ENCODE measurements around the gene HIPK2. TPM values are rescaled to one million over a fixed set of nuclear protein-coding genes. Genes with fewer than 3 reads are reported as not detected.

Gene HIPK2
- total and polyA plus RNA-seq, 2 experiments from 2014 or later = 18.2 to 22.9 TPM

GRCh38 chr7:139697056-139697455 lies 80.7 kb downstream of the HIPK2 start:
- TF ChIP-seq CTCF (IDR thresholded peaks at IDR 0.05; ENCODE audit: poor library complexity) (no peak), EZH2phosphoT487 (IDR thresholded peaks at IDR 0.05; ENCODE audit: low read depth, severe bottlenecking, unreplicated experiment) (no peak), EZH2 (IDR thresholded peaks at IDR 0.05; ENCODE audit: borderline replicate concordance) (no peak)
- Histone ChIP-seq H3K4me3 (no peak overlapping the region), H4K20me1 (ENCODE audit: insufficient read depth, poor library complexity, severe bottlenecking) (peaks cover 29% of the 10 kb centered on the region), H3K36me3 (replicated peaks; ENCODE audit: insufficient read depth, low read depth) (no peaks in the 10 kb centered on the region), H3K27me3 (no peaks in the 10 kb centered on the region), H3K79me2 (peaks cover 68% of the 10 kb centered on the region), H3K4me1 (ENCODE audit: insufficient read depth) (peaks cover 3% of the 10 kb centered on the region), H3K9me3 (ENCODE audit: low read depth) (no peaks in the 10 kb centered on the region), H3K4me2 (no peak overlapping the region), H3K9me2 (replicated peaks; ENCODE audit: insufficient read depth) (no peaks in the 10 kb centered on the region), H2AFZ (no peak overlapping the region), H3K27ac (no peak overlapping the region)
- no peak for DNase-seq (ENCODE audit: low spot score)
- WGBS (ENCODE audit: low lambda C conversion rate, missing lambda C conversion rate) = 77% methylated on average over 10 of the region's 10 CpGs

GRCh38 chr7:139696552-139696951 lies 81.2 kb downstream of the HIPK2 start:
- peaks cover 29% of the 10 kb centered on the region for H4K20me1 ChIP-seq (ENCODE audit: insufficient read depth, poor library complexity, severe bottlenecking)

GRCh38 chr7:139695588-139695987 lies 82.2 kb downstream of the HIPK2 start:
- Histone ChIP-seq H3K4me3 (no peak overlapping the region), H3K4me2 (no peak overlapping the region), H3K27ac (no peak overlapping the region), H4K20me1 (ENCODE audit: insufficient read depth, poor library complexity, severe bottlenecking) (peaks cover 31% of the 10 kb centered on the region), H3K36me3 (replicated peaks; ENCODE audit: insufficient read depth, low read depth) (no peaks in the 10 kb centered on the region), H3K79me2 (peaks cover 71% of the 10 kb centered on the region), H3K4me1 (ENCODE audit: insufficient read depth) (peaks cover 8% of the 10 kb centered on the region), H2AFZ (no peak overlapping the region), H3K9me2 (replicated peaks; ENCODE audit: insufficient read depth) (no peaks in the 10 kb centered on the region), H3K27me3 (no peaks in the 10 kb centered on the region), H3K9me3 (ENCODE audit: low read depth) (no peaks in the 10 kb centered on the region)
- no peak for DNase-seq (ENCODE audit: low spot score)
- WGBS (ENCODE audit: low lambda C conversion rate, missing lambda C conversion rate) = 93% methylated on average over 1 of the region's 1 CpG
- TF ChIP-seq EZH2 (IDR thresholded peaks at IDR 0.05; ENCODE audit: borderline replicate concordance) (no peak), EZH2phosphoT487 (IDR thresholded peaks at IDR 0.05; ENCODE audit: low read depth, severe bottlenecking, unreplicated experiment) (no peak), CTCF (IDR thresholded peaks at IDR 0.05; ENCODE audit: poor library complexity) (no peak)

More at GRCh38 chr7:139696552-139696951, 81.2 kb downstream of the HIPK2 start:
- Histone ChIP-seq H3K27ac (no peak overlapping the region), H3K27me3 (no peaks in the 10 kb centered on the region), H3K4me1 (ENCODE audit: insufficient read depth) (peaks cover 4% of the 10 kb centered on the region), H3K4me2 (no peak overlapping the region), H3K9me2 (replicated peaks; ENCODE audit: insufficient read depth) (no peaks in the 10 kb centered on the region), H3K4me3 (no peak overlapping the region), H3K9me3 (ENCODE audit: low read depth) (no peaks in the 10 kb centered on the region), H3K36me3 (replicated peaks; ENCODE audit: insufficient read depth, low read depth) (no peaks in the 10 kb centered on the region), H3K79me2 (peaks cover 71% of the 10 kb centered on the region), H2AFZ (no peak overlapping the region)
- DNase-seq (ENCODE audit: low spot score) = no peak
- TF ChIP-seq EZH2phosphoT487 (IDR thresholded peaks at IDR 0.05; ENCODE audit: low read depth, severe bottlenecking, unreplicated experiment) (no peak), CTCF (IDR thresholded peaks at IDR 0.05; ENCODE audit: poor library complexity) (no peak), EZH2 (IDR thresholded peaks at IDR 0.05; ENCODE audit: borderline replicate concordance) (no peak)
- 84% methylated on average over 4 of the region's 4 CpGs for WGBS (ENCODE audit: low lambda C conversion rate, missing lambda C conversion rate)

GRCh38 chr7:139695051-139695450 lies 82.7 kb downstream of the HIPK2 start:
- TF ChIP-seq CTCF (IDR thresholded peaks at IDR 0.05; ENCODE audit: poor library complexity) (no peak), EZH2 (IDR thresholded peaks at IDR 0.05; ENCODE audit: borderline replicate concordance) (no peak), EZH2phosphoT487 (IDR thresholded peaks at IDR 0.05; ENCODE audit: low read depth, severe bottlenecking, unreplicated experiment) (no peak)
- no peaks in the 10 kb centered on the region for H3K27me3 ChIP-seq
- H2AFZ ChIP-seq = no peak overlapping the region
- H3K4me1 ChIP-seq (ENCODE audit: insufficient read depth) = peaks cover 8% of the 10 kb centered on the region
- no peaks in the 10 kb centered on the region for H3K36me3 ChIP-seq (replicated peaks; ENCODE audit: insufficient read depth, low read depth)
- H3K79me2 ChIP-seq = peaks cover 74% of the 10 kb centered on the region
- H4K20me1 ChIP-seq (ENCODE audit: insufficient read depth, poor library complexity, severe bottlenecking) = peaks cover 33% of the 10 kb centered on the region
- DNase-seq (ENCODE audit: low spot score) = no peak
- H3K4me3 ChIP-seq = no peak overlapping the region
- H3K9me2 ChIP-seq (replicated peaks; ENCODE audit: insufficient read depth) = no peaks in the 10 kb centered on the region
- no peak overlapping the region for H3K4me2 ChIP-seq
- 90% methylated on average over 14 of the region's 14 CpGs for WGBS (ENCODE audit: low lambda C conversion rate, missing lambda C conversion rate)
- no peaks in the 10 kb centered on the region for H3K9me3 ChIP-seq (ENCODE audit: low read depth)
- H3K27ac ChIP-seq = no peak overlapping the region

Measured in hepatocyte (in vitro differentiated cells).